Superior temporal gyrus (tissue), 1 donor: ENCODE measurements around the gene SDK2.
"Not testable (repeated sequence)": the region's sequence is repeated elsewhere in the genome, so short reads cannot be mapped to it uniquely, and the experiment has no call there.

Source experiments
- DNase-seq: peaks from one replicate; pipeline ENCODE4 v3.0.0-alpha.2; 2016; ENCODE audit errors: extremely low spot score

SDK2 gene

GRCh38 chr17:73453494-73453893 lies 190.8 kb downstream of the SDK2 start:
- DNase-seq = not testable (repeated sequence)

GRCh38 chr17:73453090-73453489 lies 191.2 kb downstream of the SDK2 start:
- DNase-seq = no peak

- DNase-seq = no peak
Measured at GRCh38 chr17:73452009-73452408, 192.2 kb downstream of the SDK2 start.

- no peak for DNase-seq
Measured at GRCh38 chr17:73447319-73447718, 196.9 kb downstream of the SDK2 start.

GRCh38 chr17:73446617-73447016 lies 197.6 kb downstream of the SDK2 start:
- DNase-seq = no peak

GRCh38 chr17:73445466-73445865 lies 198.8 kb downstream of the SDK2 start:
- no peak for DNase-seq

GRCh38 chr17:73444021-73444420 lies 200.2 kb downstream of the SDK2 start:
- no peak for DNase-seq

GRCh38 chr17:73439597-73439996 lies 204.6 kb downstream of the SDK2 start:
- no peak for DNase-seq

DNA sequence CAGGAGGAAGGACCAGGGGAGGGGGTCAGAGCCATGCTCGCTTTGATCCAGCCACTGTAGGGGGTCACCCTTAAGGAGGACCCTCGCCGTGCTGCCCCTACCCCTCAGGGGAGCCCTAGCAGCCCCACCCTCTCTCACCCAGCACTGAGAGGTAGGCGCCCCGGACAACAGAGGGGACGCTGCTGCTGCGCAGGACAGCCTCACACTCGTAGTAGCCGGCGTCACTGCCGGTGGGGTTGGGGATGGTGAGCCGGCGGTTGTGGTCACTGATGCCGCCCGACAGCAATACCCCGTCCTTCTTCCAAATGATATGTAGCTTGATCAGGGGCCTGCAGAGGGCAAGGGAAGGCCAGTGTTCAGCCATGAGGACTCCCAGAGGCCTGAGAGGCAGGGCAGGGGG lies 206.4 kb downstream of the SDK2 start:
- DNase-seq = no peak

DNA sequence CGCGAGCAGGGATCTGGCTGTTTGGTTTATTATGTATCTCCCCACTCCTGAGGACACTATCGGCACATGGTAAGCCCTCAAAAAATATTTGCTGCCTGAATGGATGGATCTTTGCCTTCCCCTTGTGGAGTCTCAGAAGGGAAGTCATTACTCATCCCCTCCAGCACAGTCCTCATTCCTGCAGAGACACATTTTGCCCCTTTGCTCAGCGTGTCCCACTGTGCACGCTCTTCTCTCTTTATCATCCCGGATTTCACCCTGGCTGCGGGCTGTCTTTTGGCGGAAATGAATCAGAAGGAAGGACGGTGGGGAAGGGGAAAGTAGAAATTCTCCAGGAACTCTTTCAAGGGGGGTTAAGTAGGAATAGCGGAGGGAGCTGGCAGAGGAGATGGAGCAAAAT lies 207.3 kb downstream of the SDK2 start:
- no peak for DNase-seq

- DNase-seq = no peak
Measured at GRCh38 chr17:73435412-73435811, 208.8 kb downstream of the SDK2 start.

GRCh38 chr17:73434154-73434553 lies 210.1 kb downstream of the SDK2 start:
- DNase-seq = no peak

- DNase-seq = no peak
Measured at GRCh38 chr17:73433501-73433900, 210.7 kb downstream of the SDK2 start.

- no peak for DNase-seq
Measured at GRCh38 chr17:73432624-73433190, 211.5 kb downstream of the SDK2 start.

DNA sequence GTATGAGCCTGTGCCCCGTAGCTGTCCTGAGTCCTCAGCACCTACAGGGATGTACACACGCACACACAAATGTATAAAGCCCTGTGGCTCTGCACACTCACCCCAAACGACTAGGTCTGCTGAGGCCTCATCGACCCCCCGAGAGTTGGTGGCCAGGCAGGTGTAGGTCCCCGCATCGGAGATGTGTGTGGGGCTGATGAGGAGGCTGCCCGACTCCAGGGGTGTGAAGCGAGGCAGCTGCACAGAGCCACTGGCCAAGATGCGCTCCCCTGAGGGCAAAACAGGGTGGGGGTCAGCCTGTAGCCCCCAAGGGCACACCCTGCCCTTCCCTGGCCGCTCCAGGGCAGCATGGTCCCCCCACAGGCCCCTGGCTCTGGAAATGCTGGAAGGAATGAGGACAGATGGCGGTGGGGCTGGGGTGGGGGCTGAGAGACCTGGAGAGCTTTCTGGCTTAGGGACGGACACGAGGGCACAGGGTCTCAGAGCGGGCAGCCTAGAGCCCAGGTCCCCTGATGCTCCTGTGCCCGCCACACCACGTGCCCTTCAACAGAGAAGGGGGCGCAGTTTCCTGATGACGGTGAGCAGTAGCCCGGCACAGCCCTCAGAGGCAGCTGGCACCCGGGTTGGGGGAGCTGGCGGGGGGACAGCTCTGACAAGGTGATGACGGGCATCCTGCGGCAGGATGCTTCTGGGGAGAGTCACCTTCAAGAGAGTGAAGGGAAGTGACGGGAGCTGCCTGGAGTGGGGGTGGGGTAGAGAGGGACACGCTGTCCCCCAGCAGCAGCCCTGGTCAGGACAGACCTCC lies 212.6 kb downstream of the SDK2 start:
- no peak for DNase-seq

DNA sequence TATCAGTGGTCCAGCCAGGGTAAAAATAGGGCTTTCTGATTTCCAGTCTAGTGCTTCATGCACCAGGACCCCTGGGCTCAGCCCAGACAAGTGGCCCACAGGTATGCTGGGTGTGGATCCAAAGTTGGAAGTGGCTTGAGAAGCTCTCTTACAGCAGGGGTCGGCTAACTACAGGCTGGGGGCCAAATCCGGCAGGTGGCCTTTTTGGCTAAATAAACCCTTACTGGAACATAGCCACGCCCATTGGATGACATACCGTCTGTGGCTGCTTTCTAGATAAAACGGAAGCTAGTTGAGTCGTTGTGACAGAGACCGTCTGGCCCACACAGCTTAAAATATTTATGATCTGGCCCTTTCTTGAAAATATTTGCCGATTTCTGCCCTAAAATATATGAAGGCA lies 213.4 kb downstream of the SDK2 start:
- DNase-seq = no peak

GRCh38 chr17:73430165-73430680 lies 214.0 kb downstream of the SDK2 start:
- no peak for DNase-seq

GRCh38 chr17:73429440-73430164 lies 214.6 kb downstream of the SDK2 start:
- DNase-seq = peak; percentile 93

DNA sequence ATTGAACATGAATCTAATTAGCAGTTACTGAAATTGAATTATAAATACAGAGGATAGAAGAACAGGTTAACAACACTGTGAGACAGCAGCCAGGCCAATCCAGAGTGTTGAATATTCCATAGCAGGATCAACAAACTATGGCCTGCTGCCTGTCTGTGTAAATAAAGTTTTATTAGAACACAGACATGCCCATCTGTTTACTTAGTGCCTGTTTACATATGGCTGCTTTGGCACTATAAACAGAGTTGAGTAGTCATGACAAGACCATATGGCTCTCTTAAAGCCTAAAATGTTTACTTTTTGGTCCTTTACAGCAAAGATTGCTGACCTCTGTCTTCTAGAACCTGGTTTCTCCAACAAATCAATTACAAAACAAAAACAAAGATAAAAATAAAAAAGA lies 217.0 kb downstream of the SDK2 start:
- DNase-seq = no peak

DNA sequence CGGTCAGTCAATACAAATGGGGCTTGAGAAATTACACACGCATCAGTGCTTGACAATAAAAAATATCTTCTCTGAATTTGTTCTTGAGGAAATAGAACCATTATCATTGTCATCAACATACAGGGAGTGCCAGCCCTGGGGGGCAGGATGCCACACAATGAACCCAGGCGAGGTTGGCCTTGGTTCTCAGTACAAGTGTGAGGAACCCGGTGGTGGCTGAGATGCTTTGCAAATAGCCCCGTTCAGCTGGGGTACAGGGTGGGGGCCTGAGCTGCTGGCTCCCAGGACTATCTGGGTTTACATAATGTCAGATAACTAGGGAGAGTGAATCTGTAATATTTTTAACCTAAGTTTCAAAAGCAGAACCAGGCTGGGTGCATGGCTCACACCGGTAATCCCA lies 219.7 kb downstream of the SDK2 start:
- DNase-seq = no peak

DNA sequence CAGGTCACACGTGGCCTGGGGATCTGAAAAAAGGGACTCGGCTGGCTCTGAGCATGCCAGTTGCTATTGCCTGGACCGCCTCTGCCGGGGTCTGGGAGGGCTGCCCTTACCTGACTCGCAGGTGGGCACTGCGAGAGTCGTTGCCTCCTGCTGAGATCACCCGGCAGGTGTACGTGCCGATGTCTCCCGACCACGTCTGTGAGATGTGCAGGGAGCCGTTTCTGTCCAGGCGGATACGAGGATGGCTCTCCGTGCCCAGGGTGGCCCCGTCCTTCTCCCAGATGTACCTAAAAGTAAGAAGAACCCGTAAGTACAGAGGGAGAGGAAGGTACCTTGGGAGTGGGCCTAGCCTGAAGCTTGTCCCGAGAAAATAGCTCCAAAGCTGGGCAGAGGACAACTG lies 220.4 kb downstream of the SDK2 start:
- DNase-seq = no peak

GRCh38 chr17:73423159-73423715 lies 221.0 kb downstream of the SDK2 start:
- no peak for DNase-seq
